GM12878 (cell line): Measurements from ENCODE around the gene DSE. TPM values are rescaled to one million over a fixed set of nuclear protein-coding genes. Genes with fewer than 3 reads are reported as not detected.

ENCODE experiments used
- ATAC-seq: fragments of 200-7000 bp; cut with Tn5 transposase; 3 replicates; pipeline ENCODE4 v1.9.1; 2020; ENCODE audit warnings: mild to moderate bottlenecking, moderate library complexity
- BruUV-seq: library from RNA; stranded (reverse); fragments of 400-500 nt; replicated peaks from 2 replicates; lab custom pipeline; 2021; lab: Mats Ljungman, UMichigan
- CTCF ChIA-PET: fragments of 300-600 bp; sonication (Branson Sonifier 250); formaldehyde crosslinking; extraction: SDS; loops from one replicate; lab custom pipeline; 2021; ENCODE audit warnings: inconsistent platforms; lab: Yijun Ruan, JAX
- POLR2A ChIA-PET: fragments of 350-600 bp; formaldehyde crosslinking; extraction: SDS; loops from one replicate; lab custom pipeline; 2021; ENCODE audit warnings: inconsistent platforms; lab: Charles Lee
- RAD21 ChIA-PET: fragments of 300-600 bp; sonication (Branson Sonifier 250); formaldehyde crosslinking; loops from one replicate; lab custom pipeline; 2023; ENCODE audit warnings: antibody characterized with exemption; ENCODE audit not compliant: unreplicated experiment; lab: Charles Lee
- SMC1A ChIA-PET: fragments of 300-600 bp; sonication (Branson Sonifier 250); formaldehyde crosslinking; loops from one replicate; lab custom pipeline; 2023; ENCODE audit not compliant: unreplicated experiment, uncharacterized antibody; lab: Charles Lee
- DNase-seq: peaks from one replicate; pipeline ENCODE4 v3.0.0-alpha.2; 2011; ENCODE audit warnings: low read depth, low spot score
- FAIRE-seq: peaks from 3 replicates; lab custom pipeline; 2011; peaks lifted over from hg19 to GRCh38; lab: Jason Lieb, UNC
- H2AFZ ChIP-seq: 2 replicates; pipeline ENCODE4 v1.6.0; 2011; ENCODE audit warnings: low read depth, low read length, control low read depth; ENCODE audit not compliant: control insufficient read depth
- H3K27ac ChIP-seq: 2 replicates; pipeline ENCODE4 v1.5.1; 2011; ENCODE audit warnings: control low read depth; ENCODE audit not compliant: control insufficient read depth, insufficient read depth
- H3K27me3 ChIP-seq, 2 experiments: replicated peaks in 1 of 2; 2 replicates each; pipeline versions ENCODE4 v1.6.0 to v1.6.1; 2011; ENCODE audit warnings: low read length in 1 of 2; ENCODE audit not compliant: control insufficient read depth in 2 of 2, insufficient read depth in 2 of 2
- H3K36me3 ChIP-seq, 2 experiments: 2 replicates each; pipeline ENCODE4 v1.5.1; 2011; ENCODE audit warnings: low read length in 1 of 2; ENCODE audit not compliant: control insufficient read depth in 2 of 2, insufficient read depth in 2 of 2
- H3K4me1 ChIP-seq: 2 replicates; pipeline ENCODE4 v1.6.1; 2011; ENCODE audit warnings: mild to moderate bottlenecking, low read length, moderate library complexity, mixed read lengths; ENCODE audit not compliant: control insufficient read depth, insufficient read depth
- H3K4me2 ChIP-seq: 2 replicates; pipeline ENCODE4 v1.6.0; 2011; ENCODE audit warnings: control low read depth; ENCODE audit not compliant: control insufficient read depth, insufficient read depth
- H3K4me3 ChIP-seq: fragments of 200-600 bp; sonication (generic); 2 replicates; pipeline ENCODE4 v1.5.1; 2016
- H3K79me2 ChIP-seq: 2 replicates; pipeline ENCODE4 v1.6.0; 2011; ENCODE audit warnings: low read length; ENCODE audit not compliant: control insufficient read depth, insufficient read depth
- H3K9ac ChIP-seq: 2 replicates; pipeline ENCODE4 v1.8.0; 2011; ENCODE audit warnings: low read length, control low read depth, mixed read lengths; ENCODE audit not compliant: control insufficient read depth, insufficient read depth
- H3K9me3 ChIP-seq: replicated peaks from 3 replicates; pipeline ENCODE4 v1.5.1; 2011; ENCODE audit warnings: mild to moderate bottlenecking, low read length; ENCODE audit not compliant: control insufficient read depth, insufficient read depth
- H4K20me1 ChIP-seq: 2 replicates; pipeline ENCODE4 v1.6.0; 2011; ENCODE audit not compliant: control insufficient read depth, insufficient read depth
- ATF3 ChIP-seq: IDR thresholded peaks from 2 replicates; pipeline ENCODE4 v1.6.1; 2011; ENCODE audit warnings: low read depth, mild to moderate bottlenecking, low read length, moderate library complexity, borderline replicate concordance; ENCODE audit errors: extremely low read depth
- BACH1 ChIP-seq: fragments of 450-650 bp; IDR thresholded peaks from 2 replicates; pipeline ENCODE4 v1.6.1; 2017; ENCODE audit warnings: mild to moderate bottlenecking, borderline replicate concordance
- CHD2 ChIP-seq: IDR thresholded peaks from 2 replicates; pipeline ENCODE4 v1.6.1; 2011; ENCODE audit warnings: low read depth, low read length, improper control_type of control experiment, borderline replicate concordance
- CREB1 ChIP-seq: IDR thresholded peaks from 2 replicates; pipeline ENCODE4 v1.6.1; 2012; ENCODE audit warnings: low read depth, mild to moderate bottlenecking, inconsistent platforms
- EED ChIP-seq: sonication (generic); IDR thresholded peaks from 2 replicates; pipeline ENCODE4 v1.6.1; 2016; ENCODE audit warnings: antibody characterized with exemption, low read depth
- GABPA ChIP-seq: IDR thresholded peaks from 2 replicates; pipeline ENCODE4 v1.6.1; 2014; ENCODE audit warnings: antibody characterized with exemption, low read depth, mild to moderate bottlenecking, inconsistent platforms
- JUND ChIP-seq: IDR thresholded peaks from 2 replicates; pipeline ENCODE4 v1.6.1; 2012; ENCODE audit warnings: low read depth, mild to moderate bottlenecking, low read length, improper control_type of control experiment, moderate library complexity
- MEF2A ChIP-seq: IDR thresholded peaks from 2 replicates; pipeline ENCODE4 v1.6.1; 2011; ENCODE audit warnings: low read depth, mild to moderate bottlenecking, low read length, moderate library complexity; ENCODE audit not compliant: insufficient read depth
- MEF2B ChIP-seq: fragments of 450-650 bp; IDR thresholded peaks from 2 replicates; pipeline ENCODE4 v1.6.1; 2018; ENCODE audit warnings: mild to moderate bottlenecking, moderate library complexity; ENCODE audit not compliant: partially characterized antibody, poor library complexity, severe bottlenecking
- NFIC ChIP-seq: IDR thresholded peaks from 2 replicates; pipeline ENCODE4 v1.6.1; 2012; ENCODE audit warnings: low read depth, mild to moderate bottlenecking, inconsistent platforms, low read length, moderate library complexity
- PAX5 ChIP-seq: IDR thresholded peaks from 2 replicates; pipeline ENCODE4 v1.6.1; 2011; ENCODE audit warnings: low read depth, low read length, borderline replicate concordance
- SMARCA5 ChIP-seq: fragments of 450-650 bp; IDR thresholded peaks from 2 replicates; pipeline ENCODE4 v1.6.1; 2017; ENCODE audit warnings: mild to moderate bottlenecking
- SREBF1 ChIP-seq: IDR thresholded peaks from 2 replicates; pipeline ENCODE4 v1.6.1; 2012; ENCODE audit warnings: mild to moderate bottlenecking, low read length
- SREBF2 ChIP-seq: IDR thresholded peaks from 2 replicates; pipeline ENCODE4 v1.6.1; 2012; ENCODE audit warnings: mild to moderate bottlenecking, low read length
- TARDBP ChIP-seq: IDR thresholded peaks from 2 replicates; pipeline ENCODE4 v1.6.1; 2016; ENCODE audit warnings: borderline replicate concordance
- TBL1XR1 ChIP-seq: IDR thresholded peaks from 2 replicates; pipeline ENCODE4 v1.6.1; 2012; ENCODE audit warnings: low read depth, low read length, improper control_type of control experiment
- ZZZ3 ChIP-seq: IDR thresholded peaks from 2 replicates; pipeline ENCODE4 v1.6.1; 2011; ENCODE audit warnings: low read depth; ENCODE audit not compliant: control insufficient read depth, insufficient read length
- WGBS: methylation state at CpG from one replicate; pipeline ENCODE4 v1.1.6; 2016; ENCODE audit warnings: low lambda C conversion rate; ENCODE audit not compliant: insufficient replicate concordance, insufficient coverage; ENCODE audit errors: missing lambda C conversion rate; 5-methylcytosine and 5-hydroxymethylcytosine counted together
- in situ Hi-C: fragments of 300-500 bp; cut with MboI; formaldehyde crosslinking; loops from 9 replicates; pipeline ENCODE4 v1.14.3; 2018; ENCODE audit warnings: mixed read lengths
- intact Hi-C: fragments of 100-400 bp; cut with micrococcal nuclease; formaldehyde crosslinking; loops from one replicate; pipeline ENCODE4 v1.14.2; 2022; ENCODE audit not compliant: unreplicated experiment
- polyA plus RNA-seq, 11 experiments: library from polyadenylated mRNA; depleted of rRNA in 4 of 11; unstranded in 6 of 11; stranded (reverse) in 5 of 11; fragments of >200 nt; fragmentation: Nextera tagmentation in 4 of 11; fragmentation: Illumina TruSeq in 1 of 11; extraction: Ambion mirVana in 4 of 11; extraction: Trizol in 1 of 11; gene quantifications; 1 replicate in 1 of 11; 2 replicates in 10 of 11; pipeline versions ENCODE4 v1.2.1 to v1.2.3, GENCODE V29; 2011 to 2016; ENCODE audit warnings: inconsistent platforms in 2 of 11, missing spikeins in 2 of 11, low read depth in 1 of 11
- total RNA-seq, 4 experiments: library from RNA; depleted of rRNA in 3 of 4; stranded (reverse); fragments of >200 nt in 3 of 4; fragmentation: Illumina TruSeq in 1 of 4; extraction: Trizol in 1 of 4; gene quantifications; 2 replicates each; pipeline versions ENCODE4 v1.2.1 to v1.2.3, GENCODE V29; 2013 to 2021

The DSE gene
- total and polyA plus RNA-seq, 10 of the 15 experiments (the other 5 are each of a cell fraction or from before 2014, with no cell fraction given): 12.6 to 76.4 (median 43.0) TPM

GRCh38 chr6:116395647-116396046 is 24.9 kb downstream of the DSE start:
- BruUV-seq: no TSS peak
- Histone ChIP-seq H2AFZ (no peak overlapping the region), H3K36me3 (peaks cover 0 to 3% of the 10 kb centered on the region in 2 experiments; a peak in 1 of 4 replicates), H3K4me2 (peak overlapping the region; percentile 40; the same call in 1 of the 2 replicates), H3K27ac (peak overlapping the region; percentile 67), H3K9me3 (no peaks in the 10 kb centered on the region; the same call in 2 of the 3 replicates), H3K4me3 (peak overlapping the region; percentile 6; the same call in 1 of the 2 replicates), H4K20me1 (no peaks in the 10 kb centered on the region), H3K9ac (no peak overlapping the region), H3K27me3 (no peaks in the 10 kb centered on the region), H3K79me2 (peaks cover 94% of the 10 kb centered on the region), H3K4me1 (peaks cover 69% of the 10 kb centered on the region)
- FAIRE-seq (no peak), ATAC-seq (peak; percentile 49), DNase-seq (no peak)
- RAD21 ChIA-PET: interaction anchor here (1.2 to 1.5 kb wide), 2 partner anchors 9 to 12 kb away, joined by 4 to 6 read pairs; no protein-coding TSS in a partner anchor
- intact Hi-C loops (no loop called here), in situ Hi-C loops (no loop called here)
- 33% methylated on average over 3 of the region's 3 CpGs for WGBS
- CTCF ChIA-PET: interaction anchor here (1.2 to 5.0 kb wide), 2 partner anchors 13 to 108 kb away, joined by 4 to 32 read pairs; no protein-coding TSS in a partner anchor
- POLR2A ChIA-PET: interaction anchor here (0.8 to 7.0 kb wide), 3 partner anchors 13 to 42 kb away, joined by 3 to 43 read pairs (median 3); no protein-coding TSS in a partner anchor
- TF ChIP-seq NFIC: peak; percentile 37; the same call in 1 of the 2 replicates
- no peak for TF ChIP-seq TBL1XR1
- TF ChIP-seq SREBF2: no peak
- TF ChIP-seq CHD2: no peak
- SMC1A ChIA-PET: interaction anchor here (0.7 to 9.4 kb wide), 5 partner anchors 8 to 139 kb away, joined by 3 to 101 read pairs (median 92); partner anchors contain the start of gene DSE

GRCh38 chr6:116396441-116396840 is 25.7 kb downstream of the DSE start:
- Histone ChIP-seq H4K20me1 (no peaks in the 10 kb centered on the region), H3K27ac (peak overlapping the region; percentile 67; the same call in 1 of the 2 replicates), H3K9ac (no peak overlapping the region), H3K27me3 (no peaks in the 10 kb centered on the region), H3K4me3 (no peak overlapping the region), H3K36me3 (peaks cover 0 to 7% of the 10 kb centered on the region in 2 experiments; a peak in 1 of 4 replicates), H2AFZ (no peak overlapping the region), H3K4me2 (peak overlapping the region; percentile 40), H3K4me1 (peaks cover 63% of the 10 kb centered on the region), H3K9me3 (no peaks in the 10 kb centered on the region; the same call in 2 of the 3 replicates), H3K79me2 (peaks cover 95% of the 10 kb centered on the region)
- no TSS peak for BruUV-seq
- ChIA-PET POLR2A (interaction anchor here (1.1 to 7.0 kb wide), 2 partner anchors 9 to 12 kb away, joined by 3 to 43 read pairs; no protein-coding TSS in a partner anchor), SMC1A (interaction anchor here (0.5 to 9.4 kb wide), 7 partner anchors 7 to 108 kb away, joined by 3 to 101 read pairs (median 4); partner anchors contain the start of gene DSE), CTCF (interaction anchor here (1.2 to 5.0 kb wide), 3 partner anchors 12 to 109 kb away, joined by 3 to 32 read pairs (median 4); no protein-coding TSS in a partner anchor), RAD21 (interaction anchor here (1.0 to 1.5 kb wide), 2 partner anchors 11 to 14 kb away, joined by 3 to 6 read pairs; no protein-coding TSS in a partner anchor)
- no peak for DNase-seq
- no peak for FAIRE-seq
- in situ Hi-C loops: no loop called here
- WGBS: 81% methylated on average over 5 of the region's 5 CpGs
- no peak for ATAC-seq
- intact Hi-C loops: no loop called here
- TF ChIP-seq ZZZ3 (no peak), PAX5 (no peak), SMARCA5 (no peak), ATF3 (no peak), SREBF1 (no peak), CREB1 (no peak), MEF2B (no peak), BACH1 (no peak), MEF2A (no peak), EED (no peak), JUND (no peak), GABPA (no peak), TARDBP (no peak)
